Loucy (cell line): Measurements from ENCODE around the gene MEN1.

Experiments used
- H2AFZ ChIP-seq: fragments of 200-600 bp; sonication (generic); 2 replicates; pipeline ENCODE4 v1.6.0; 2016; ENCODE audit warnings: antibody characterized with exemption, mild to moderate bottlenecking, low read length, moderate library complexity
- H3F3A ChIP-seq: fragments of 200-600 bp; 2 replicates; pipeline ENCODE4 v1.6.0; 2016; ENCODE audit warnings: antibody characterized with exemption, low read depth, mild to moderate bottlenecking
- H3K27me3 ChIP-seq: fragments of 200-600 bp; sonication (generic); 2 replicates; pipeline ENCODE4 v1.6.1; 2014; ENCODE audit warnings: low read length, mild to moderate bottlenecking; ENCODE audit not compliant: insufficient read depth, poor library complexity, severe bottlenecking
- H3K36me3 ChIP-seq: fragments of 200-600 bp; sonication (generic); 2 replicates; pipeline ENCODE4 v1.6.1; 2016; ENCODE audit warnings: low read length; ENCODE audit not compliant: insufficient read depth
- H3K4me1 ChIP-seq: fragments of 200-600 bp; sonication (generic); 2 replicates; pipeline ENCODE4 v1.5.1; 2014; ENCODE audit warnings: low read length, mild to moderate bottlenecking; ENCODE audit not compliant: insufficient read depth, poor library complexity, severe bottlenecking
- H3K4me2 ChIP-seq: fragments of 200-600 bp; sonication (generic); 2 replicates; pipeline ENCODE4 v1.6.0; 2014; ENCODE audit warnings: antibody characterized with exemption, low read length, low read depth, mild to moderate bottlenecking; ENCODE audit not compliant: poor library complexity, severe bottlenecking
- H3K4me3 ChIP-seq: fragments of 200-600 bp; sonication (generic); 2 replicates; pipeline ENCODE4 v1.5.1; 2014; ENCODE audit warnings: low read length, mild to moderate bottlenecking, mixed read lengths; ENCODE audit not compliant: poor library complexity, severe bottlenecking
- H3K79me2 ChIP-seq: fragments of 200-600 bp; sonication (generic); 2 replicates; pipeline ENCODE4 v1.6.1; 2014; ENCODE audit warnings: low read length; ENCODE audit not compliant: insufficient read depth
- H3K9ac ChIP-seq: fragments of 200-600 bp; sonication (generic); 2 replicates; pipeline ENCODE4 v1.6.0; 2014; ENCODE audit warnings: mild to moderate bottlenecking, low read depth, low read length, moderate library complexity; ENCODE audit not compliant: poor library complexity, severe bottlenecking
- H3K9me2 ChIP-seq: fragments of 200-600 bp; sonication (generic); replicated peaks from 2 replicates; pipeline ENCODE4 v1.6.1; 2016; ENCODE audit warnings: low read depth, low read length, mixed read lengths
- H3K9me3 ChIP-seq: fragments of 200-600 bp; sonication (generic); 2 replicates; pipeline ENCODE4 v1.6.1; 2014; ENCODE audit warnings: mild to moderate bottlenecking, antibody characterized with exemption, low read length, low read depth; ENCODE audit not compliant: insufficient read depth
- H4K20me1 ChIP-seq: fragments of 200-600 bp; sonication (generic); 2 replicates; pipeline ENCODE4 v1.6.0; 2014; ENCODE audit warnings: antibody characterized with exemption, low read length, mild to moderate bottlenecking; ENCODE audit not compliant: insufficient read depth, poor library complexity, severe bottlenecking
- CTCF ChIP-seq: fragments of 200-600 bp; sonication (generic); conservative IDR thresholded peaks from 2 replicates; pipeline ENCODE4 v1.5.1; 2014; ENCODE audit warnings: mild to moderate bottlenecking, antibody characterized with exemption, low read length
- EZH2phosphoT487 ChIP-seq: fragments of 200-600 bp; IDR thresholded peaks from 2 replicates; pipeline ENCODE4 v1.6.1; 2018; ENCODE audit warnings: antibody characterized with exemption, mild to moderate bottlenecking, moderate library complexity, borderline replicate concordance

MEN1 gene

GRCh38 chr11:64801158-64801464, 9.2 kb downstream of the MEN1 start:
- Histone ChIP-seq H3K9me2 (no peaks in the 10 kb centered on the region), H3K9ac (no peak overlapping the region), H4K20me1 (no peaks in the 10 kb centered on the region), H3K36me3 (no peaks in the 10 kb centered on the region), H3K9me3 (no peaks in the 10 kb centered on the region), H3K27me3 (no peaks in the 10 kb centered on the region), H3K4me3 (no peak overlapping the region), H2AFZ (no peak overlapping the region), H3K79me2 (no peaks in the 10 kb centered on the region), H3F3A (no peaks in the 10 kb centered on the region), H3K4me2 (no peak overlapping the region), H3K4me1 (peaks cover 45% of the 10 kb centered on the region)
- no peak for TF ChIP-seq EZH2phosphoT487
- TF ChIP-seq CTCF: no peak

- no peaks in the 10 kb centered on the region for H3K9me3 ChIP-seq
- peaks cover 50% of the 10 kb centered on the region for H3K4me1 ChIP-seq
- H3F3A ChIP-seq: no peaks in the 10 kb centered on the region
- H3K4me2 ChIP-seq: peak overlapping the region; percentile 9
- H3K9me2 ChIP-seq: no peaks in the 10 kb centered on the region
- H3K9ac ChIP-seq: no peak overlapping the region
- H3K36me3 ChIP-seq: no peaks in the 10 kb centered on the region
- no peak overlapping the region for H3K4me3 ChIP-seq
- TF ChIP-seq EZH2phosphoT487 (no peak), CTCF (no peak)
- no peaks in the 10 kb centered on the region for H3K27me3 ChIP-seq
- no peaks in the 10 kb centered on the region for H3K79me2 ChIP-seq
- no peak overlapping the region for H2AFZ ChIP-seq
- H4K20me1 ChIP-seq: no peaks in the 10 kb centered on the region
Observed at GRCh38 chr11:64800303-64801157, 9.8 kb downstream of the MEN1 start.

GRCh38 chr11:64799623-64800302, 10.6 kb downstream of the MEN1 start:
- Histone ChIP-seq H3K9me2 (no peaks in the 10 kb centered on the region), H3K79me2 (no peaks in the 10 kb centered on the region), H4K20me1 (no peaks in the 10 kb centered on the region), H3K9me3 (no peaks in the 10 kb centered on the region), H3K9ac (no peak overlapping the region), H2AFZ (no peak overlapping the region), H3K36me3 (no peaks in the 10 kb centered on the region), H3F3A (no peaks in the 10 kb centered on the region), H3K27me3 (no peaks in the 10 kb centered on the region), H3K4me2 (peak overlapping the region; percentile 9), H3K4me1 (peaks cover 52% of the 10 kb centered on the region), H3K4me3 (no peak overlapping the region)
- TF ChIP-seq EZH2phosphoT487 (no peak), CTCF (no peak)
